ENCODE data around the gene CDH26.

CDH26 gene

GRCh38 chr20:60010689-60011458, 52.7 kb downstream of the CDH26 start:
- TF ChIP-seq, protein P1, sequence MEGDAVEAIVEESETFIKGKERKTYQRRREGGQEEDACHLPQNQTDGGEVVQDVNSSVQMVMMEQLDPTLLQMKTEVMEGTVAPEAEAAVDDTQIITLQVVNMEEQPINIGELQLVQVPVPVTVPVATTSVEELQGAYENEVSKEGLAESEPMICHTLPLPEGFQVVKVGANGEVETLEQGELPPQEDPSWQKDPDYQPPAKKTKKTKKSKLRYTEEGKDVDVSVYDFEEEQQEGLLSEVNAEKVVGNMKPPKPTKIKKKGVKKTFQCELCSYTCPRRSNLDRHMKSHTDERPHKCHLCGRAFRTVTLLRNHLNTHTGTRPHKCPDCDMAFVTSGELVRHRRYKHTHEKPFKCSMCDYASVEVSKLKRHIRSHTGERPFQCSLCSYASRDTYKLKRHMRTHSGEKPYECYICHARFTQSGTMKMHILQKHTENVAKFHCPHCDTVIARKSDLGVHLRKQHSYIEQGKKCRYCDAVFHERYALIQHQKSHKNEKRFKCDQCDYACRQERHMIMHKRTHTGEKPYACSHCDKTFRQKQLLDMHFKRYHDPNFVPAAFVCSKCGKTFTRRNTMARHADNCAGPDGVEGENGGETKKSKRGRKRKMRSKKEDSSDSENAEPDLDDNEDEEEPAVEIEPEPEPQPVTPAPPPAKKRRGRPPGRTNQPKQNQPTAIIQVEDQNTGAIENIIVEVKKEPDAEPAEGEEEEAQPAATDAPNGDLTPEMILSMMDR (IDR thresholded peaks at IDR 0.05) = no peak
- Histone ChIP-seq H3K4me3 (no peak overlapping the region), H3K27ac (no peak overlapping the region)
- DNase-seq (ENCODE audit: low spot score) = peak; percentile 47

GRCh38 chr20:60011512-60012507, 53.6 kb downstream of the CDH26 start:
- no peak overlapping the region for H3K27ac ChIP-seq
- DNase-seq (ENCODE audit: low spot score) = peak; percentile 50
- TF ChIP-seq, protein P1 (IDR thresholded peaks at IDR 0.05) = no peak

GRCh38 chr20:60013296-60014139, 55.3 kb downstream of the CDH26 start:
- DNase-seq (ENCODE audit: low spot score) = no peak
- H3K27ac ChIP-seq = no peak overlapping the region
- no peak overlapping the region for H3K4me3 ChIP-seq
- TF ChIP-seq, protein P1 (IDR thresholded peaks at IDR 0.05) = no peak

More at GRCh38 chr20:60011512-60012507, 53.6 kb downstream of the CDH26 start:
- H3K4me3 ChIP-seq = no peak overlapping the region

GRCh38 chr20:60016406-60016805, 58.2 kb downstream of the CDH26 start:
- DNase-seq (ENCODE audit: low spot score) = no peak
- Histone ChIP-seq H3K4me3 (no peak overlapping the region), H3K27ac (no peak overlapping the region)
- TF ChIP-seq, protein P1 (IDR thresholded peaks at IDR 0.05) = no peak

DNA sequence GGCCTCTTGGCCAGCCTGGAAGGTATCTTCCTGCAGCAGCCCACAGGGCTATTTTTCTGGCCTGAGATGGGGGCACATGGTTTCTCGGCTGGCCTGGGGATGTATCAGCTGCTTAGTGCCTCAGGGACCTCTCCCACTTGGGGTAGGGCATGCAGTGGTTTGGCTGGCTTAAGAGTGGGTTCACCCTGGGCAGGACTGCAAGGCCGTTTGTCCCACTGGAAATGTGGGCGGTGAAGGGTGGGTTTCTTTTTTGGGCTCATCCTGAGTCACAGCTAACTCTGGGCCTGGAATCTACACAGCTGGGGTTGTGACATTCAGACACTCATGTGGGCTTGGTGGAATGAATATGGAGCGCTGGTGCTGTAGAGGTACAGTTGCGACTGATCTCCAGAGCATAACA, 62.0 kb downstream of the CDH26 start:
- no peak overlapping the region for H3K27ac ChIP-seq
- TF ChIP-seq, protein P1 (IDR thresholded peaks at IDR 0.05) = no peak
- no peak overlapping the region for H3K4me3 ChIP-seq
- no peak for DNase-seq (ENCODE audit: low spot score)

GRCh38 chr20:60021104-60021503, 62.9 kb downstream of the CDH26 start:
- Histone ChIP-seq H3K27ac (no peak overlapping the region), H3K4me3 (no peak overlapping the region)
- TF ChIP-seq, protein P1 (IDR thresholded peaks at IDR 0.05) = no peak
- no peak for DNase-seq (ENCODE audit: low spot score)

All from coronary artery (tissue), 2 donors.